ENCODE results near the gene PLEKHG5. TPM values are rescaled to one million over a fixed set of nuclear protein-coding genes. Genes with fewer than 3 reads are reported as not detected.
"Not testable (repeated sequence)": the region's sequence is repeated elsewhere in the genome, so short reads cannot be mapped to it uniquely, and the experiment has no call there.

PLEKHG5 gene
- polyA plus RNA-seq, 3 donors, result 1.7 to 16.8 (median 9.4) TPM

DNA sequence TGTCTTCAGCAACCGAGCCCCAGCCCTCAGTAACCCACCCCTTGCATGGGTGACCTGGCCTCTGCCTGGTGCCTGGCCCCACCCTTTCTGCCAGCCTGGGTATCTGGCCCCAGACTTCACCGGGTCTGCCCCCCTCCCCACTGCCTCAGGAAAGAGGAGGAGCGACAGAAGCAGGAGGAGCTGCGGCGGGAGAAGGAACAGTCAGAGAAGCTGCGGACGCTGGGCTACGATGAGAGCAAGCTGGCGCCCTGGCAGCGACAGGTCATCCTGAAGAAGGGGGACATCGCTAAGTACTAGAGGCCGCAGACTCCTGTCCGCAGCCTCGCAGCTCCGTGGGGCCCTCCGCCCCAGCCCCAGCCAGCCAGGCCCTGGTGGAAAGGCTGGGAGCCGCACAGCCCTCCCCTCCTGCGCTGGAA is 31.6 kb downstream of the PLEKHG5 start:
- WGBS, 3 donors, result 10 to 31% (median 16%) methylated on average over 16 to 18 of the region's 18 CpGs

DNA sequence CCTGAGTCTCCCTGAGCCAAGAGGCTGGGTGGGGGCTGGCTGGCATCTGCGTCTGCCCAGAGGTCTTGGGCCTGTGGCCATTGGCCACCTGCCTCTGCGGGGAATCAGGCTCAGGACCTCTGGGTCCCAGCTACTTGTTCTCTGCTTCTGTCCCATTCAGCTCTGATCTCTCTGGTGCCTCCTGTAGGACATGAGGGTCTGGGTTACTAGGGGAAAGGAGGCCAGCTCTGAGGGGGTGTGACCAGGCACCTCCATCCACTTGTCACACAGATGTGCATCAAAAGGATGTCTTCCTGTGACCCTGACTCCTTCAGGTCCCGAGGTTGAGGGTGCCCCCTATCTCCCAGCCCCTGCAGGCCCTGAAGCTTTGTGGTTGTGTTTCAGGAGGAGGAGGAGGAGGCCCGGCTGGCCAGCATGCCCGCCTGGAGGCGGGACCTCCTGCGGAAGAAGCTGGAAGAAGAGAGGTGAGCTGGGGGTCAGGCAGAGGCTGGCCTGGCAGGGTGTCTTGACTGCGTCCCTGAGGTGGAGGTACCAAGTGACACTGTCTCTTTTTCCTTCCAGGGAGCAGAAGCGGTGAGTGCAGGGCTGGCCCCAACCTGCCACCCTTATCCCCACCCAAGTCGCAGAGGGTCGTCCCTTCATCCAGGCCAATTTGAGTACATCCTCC is 34.5 kb downstream of the PLEKHG5 start:
- H3K27ac ChIP-seq (ENCODE audit: low read depth, low read length), result no peak overlapping the region
- WGBS, 3 donors, result 79 to 80% (median 79%) methylated on average over 10 to 11 of the region's 11 CpGs

More for the DNA sequence above, 31.6 kb downstream of the PLEKHG5 start:
- H3K27ac ChIP-seq (ENCODE audit: low read depth, low read length), result no peak overlapping the region

DNA sequence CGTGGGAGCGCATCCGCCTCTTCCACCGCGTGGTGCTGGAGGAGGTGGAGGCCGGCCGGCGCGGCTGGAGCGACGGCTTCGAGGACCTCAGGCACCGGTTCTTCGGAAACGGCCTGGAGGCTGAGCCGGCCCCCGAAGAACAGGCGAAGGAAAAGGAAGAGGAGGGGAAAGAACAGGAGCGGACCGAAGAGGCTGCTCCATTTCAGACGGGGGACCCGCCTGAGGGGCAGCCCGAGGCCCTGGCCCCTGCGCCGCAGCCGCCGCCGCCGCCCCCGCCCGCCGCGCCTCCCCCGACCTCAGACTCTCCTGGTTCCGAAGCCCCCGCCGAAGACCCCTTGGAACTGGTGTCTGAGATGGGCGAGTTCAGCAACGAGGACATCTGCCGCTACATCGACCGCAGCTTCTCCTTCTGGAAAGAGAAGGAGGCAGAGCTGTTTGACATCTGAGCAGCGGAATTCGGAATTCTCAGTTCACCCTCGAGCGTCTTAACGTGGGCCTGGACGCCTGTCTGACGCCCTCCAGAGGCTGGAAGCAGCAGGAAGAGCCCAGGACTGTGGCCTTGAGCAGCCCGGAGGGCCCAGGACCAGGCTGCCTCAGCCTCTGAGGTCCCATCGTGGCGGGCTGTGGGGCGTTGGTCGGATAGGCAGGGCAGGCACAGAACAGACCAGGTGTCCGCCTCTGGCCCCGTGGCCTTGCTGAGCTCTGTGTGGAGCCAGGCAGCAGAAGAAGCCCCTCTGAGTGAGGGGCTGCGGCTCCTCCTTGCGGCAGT is 35.5 kb downstream of the PLEKHG5 start:
- not testable (repeated sequence) for H3K27ac ChIP-seq (ENCODE audit: low read depth, low read length)
- WGBS, 3 donors, result 37 to 41% (median 38%) methylated on average over 58 of the region's 58 CpGs

- H3K27ac ChIP-seq (ENCODE audit: low read depth, low read length), result no peak overlapping the region
- WGBS, 3 donors, result 6 to 14% (median 6%) methylated on average over 87 to 115 of the region's 115 CpGs
These were observed 36.4 kb downstream of the PLEKHG5 start for GRCh38 chr1:6454856-6455751.

GRCh38 chr1:6453895-6454855 is 37.3 kb downstream of the PLEKHG5 start:
- H3K27ac ChIP-seq (ENCODE audit: low read depth, low read length), result not testable (repeated sequence)
- 10 to 20% (median 15%) methylated on average over 65 to 85 of the region's 85 CpGs for WGBS, 3 donors

GRCh38 chr1:6450943-6451373 is 40.5 kb downstream of the PLEKHG5 start:
- H3K27ac ChIP-seq (ENCODE audit: low read depth, low read length), result no peak overlapping the region
- WGBS, 3 donors, result 46 to 64% (median 63%) methylated on average over 6 of the region's 6 CpGs

DNA sequence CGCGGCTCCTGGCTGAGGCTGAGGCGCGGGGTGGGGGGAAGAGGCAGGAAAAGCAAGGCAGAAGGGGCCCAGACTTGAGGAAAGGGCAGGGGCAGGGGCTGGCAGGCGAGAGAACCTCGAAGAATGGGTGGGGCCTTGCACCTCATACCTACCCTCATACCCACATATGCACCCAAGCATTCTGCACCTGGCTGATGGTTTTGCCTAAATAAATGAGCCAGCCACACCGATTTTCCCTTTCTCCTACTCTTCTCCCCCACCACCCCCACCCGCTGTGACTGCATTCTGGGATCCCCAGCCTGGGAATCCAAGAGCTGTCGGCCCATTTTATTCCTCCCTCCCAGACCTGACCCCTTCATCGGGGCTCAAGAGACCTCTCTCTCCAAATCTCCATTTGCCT is 41.0 kb downstream of the PLEKHG5 start:
- 31 to 55% (median 37%) methylated on average over 8 to 10 of the region's 10 CpGs for WGBS, 3 donors
- H3K27ac ChIP-seq (ENCODE audit: low read depth, low read length), result not testable (repeated sequence)

DNA sequence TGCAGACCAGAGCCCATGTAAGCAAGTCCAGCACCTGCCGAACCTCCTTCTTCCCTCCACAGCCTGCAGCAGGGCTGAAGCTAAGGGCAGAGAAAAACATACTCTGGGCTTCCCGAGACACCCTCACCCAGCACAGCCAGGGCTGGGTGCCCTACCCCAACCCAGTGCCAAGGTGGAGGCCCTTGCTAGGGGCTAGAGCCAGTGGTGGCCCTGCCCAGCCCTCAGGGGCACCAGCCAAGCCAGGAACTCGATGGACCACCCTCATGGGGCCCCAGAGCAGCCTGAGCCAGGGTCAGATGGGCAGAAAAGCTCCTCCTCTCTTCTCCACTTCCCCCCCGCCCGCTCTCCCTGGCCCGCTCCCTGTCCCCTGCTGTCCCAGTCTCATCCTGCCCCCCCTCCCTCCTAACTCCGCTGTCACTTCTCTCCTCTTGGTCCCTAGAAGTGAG is 41.4 kb downstream of the PLEKHG5 start:
- H3K27ac ChIP-seq (ENCODE audit: low read depth, low read length), result no peak overlapping the region
- WGBS, 3 donors, result 17 to 79% (median 21%) methylated on average over 6 to 7 of the region's 7 CpGs

- 3 to 24% (median 7%) methylated on average over 36 to 64 of the region's 66 CpGs for WGBS, 3 donors
- no peak overlapping the region for H3K27ac ChIP-seq (ENCODE audit: low read depth, low read length)
These were observed 42.5 kb downstream of the PLEKHG5 start for GRCh38 chr1:6448749-6449631.

- WGBS, 3 donors, result 2 to 4% (median 3%) methylated on average over 58 to 68 of the region's 68 CpGs
- H3K27ac ChIP-seq (ENCODE audit: low read depth, low read length), result no peak overlapping the region
These were observed 43.4 kb downstream of the PLEKHG5 start for GRCh38 chr1:6447818-6448748.

- H3K27ac ChIP-seq (ENCODE audit: low read depth, low read length), result no peak overlapping the region
- 2 to 7% (median 3%) methylated on average over 47 to 66 of the region's 67 CpGs for whole genome bisulfite sequencing, 3 donors
These were observed 44.2 kb downstream of the PLEKHG5 start for GRCh38 chr1:6447016-6447817.

DNA sequence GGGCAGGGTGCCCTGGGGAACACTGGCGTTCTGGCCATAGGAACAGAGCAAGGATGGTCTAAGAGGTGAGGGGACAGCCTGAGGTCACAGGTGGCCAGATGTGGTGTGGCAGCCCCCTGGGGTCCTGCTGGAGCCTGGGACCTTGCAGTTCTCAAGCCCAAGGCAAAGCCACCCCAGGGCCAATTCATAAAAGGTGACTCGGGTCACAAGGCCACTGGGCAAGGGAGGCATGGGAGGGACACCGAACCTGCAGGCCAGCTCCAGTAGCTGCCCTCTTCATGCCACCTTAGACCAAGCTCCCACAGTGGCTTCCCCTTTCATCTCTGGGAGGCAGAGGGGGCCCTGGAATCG is 44.8 kb downstream of the PLEKHG5 start:
- H3K27ac ChIP-seq (ENCODE audit: low read depth, low read length), result no peak overlapping the region
- 62 to 66% (median 64%) methylated on average over 4 of the region's 4 CpGs for WGBS, 3 donors

DNA sequence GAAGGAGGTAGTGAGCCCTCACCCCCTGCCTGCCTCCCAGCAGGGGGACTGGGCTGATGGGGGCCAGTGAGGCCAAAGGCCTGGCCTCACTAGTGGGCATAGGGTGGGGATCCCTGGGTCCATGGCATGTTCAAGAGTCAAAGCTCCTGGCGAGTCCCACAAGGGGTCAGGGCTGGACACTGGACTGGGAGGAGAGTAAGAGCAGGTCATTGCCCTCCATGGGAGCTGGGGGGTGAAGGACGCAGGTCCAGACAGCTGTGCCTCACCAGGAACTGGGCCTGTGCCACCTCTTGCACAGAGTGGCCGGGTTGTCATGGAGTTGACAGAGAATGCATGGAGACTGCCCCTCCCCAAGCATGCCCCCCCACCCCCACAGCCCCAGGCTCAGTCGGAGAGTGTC is 45.5 kb downstream of the PLEKHG5 start:
- H3K27ac ChIP-seq (ENCODE audit: low read depth, low read length), result not testable (repeated sequence)
- WGBS, 3 donors, result 74 to 93% (median 80%) methylated on average over 3 to 4 of the region's 4 CpGs

GRCh38 chr1:6445062-6445763 is 46.3 kb downstream of the PLEKHG5 start:
- WGBS, 3 donors, result 42 to 47% (median 44%) methylated on average over 19 of the region's 19 CpGs
- no peak overlapping the region for H3K27ac ChIP-seq (ENCODE audit: low read depth, low read length)

GRCh38 chr1:6444377-6444776 is 47.1 kb downstream of the PLEKHG5 start:
- no peak overlapping the region for H3K27ac ChIP-seq (ENCODE audit: low read depth, low read length)
- WGBS, 3 donors, result 79 to 92% (median 87%) methylated on average over 15 of the region's 15 CpGs
